Brain pericyte (primary cell): ENCODE data around the gene VWA8.

Source experiments
- DNase-seq: peaks from one replicate; pipeline ENCODE4 v3.0.0-alpha.2; 2012; ENCODE audit warnings: low read depth, low spot score

The VWA8 gene

GRCh38 chr13:41520660-41521630 is 440.0 kb downstream of the VWA8 start:
- no peak for DNase-seq

DNA sequence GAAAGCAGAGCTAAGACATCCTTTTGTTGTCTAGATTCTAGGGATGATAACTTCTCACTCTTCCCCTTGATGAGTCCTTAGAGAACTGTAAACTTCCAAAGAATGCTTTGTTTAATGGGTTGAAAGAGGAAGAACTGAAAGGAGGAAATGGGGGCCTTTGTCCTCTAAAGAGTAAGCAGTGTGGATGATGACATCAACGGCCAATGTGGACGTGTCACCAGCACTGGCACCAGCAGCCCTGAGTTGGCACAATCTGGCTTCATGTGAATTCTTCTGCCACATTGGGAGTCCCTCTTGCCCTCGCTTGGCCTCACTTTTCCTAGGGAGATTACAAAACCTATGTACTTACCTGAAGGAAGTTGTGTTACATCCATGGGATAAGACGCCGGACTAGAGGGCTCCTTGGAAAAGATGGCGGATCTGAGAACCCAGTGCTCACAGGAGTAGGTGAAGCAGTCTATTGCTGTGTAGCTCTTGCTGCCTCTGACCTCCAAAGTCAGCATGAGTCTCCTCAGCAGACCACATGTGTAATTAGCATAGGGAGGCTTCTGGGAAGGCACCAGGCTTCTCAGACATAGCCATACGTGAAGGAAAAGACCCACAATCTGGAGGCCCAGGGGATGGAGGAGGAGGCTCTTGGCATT is 440.8 kb downstream of the VWA8 start:
- DNase-seq: no peak
